ENCODE results near the gene NFYC. TPM values are rescaled to one million over a fixed set of nuclear protein-coding genes. Genes with fewer than 3 reads are reported as not detected.

NFYC gene
- total and polyA plus RNA-seq, 2 of the 8 experiments (the other 6 are each of a cell fraction or from before 2014, with no cell fraction given), result 54.1 to 124 TPM

DNA sequence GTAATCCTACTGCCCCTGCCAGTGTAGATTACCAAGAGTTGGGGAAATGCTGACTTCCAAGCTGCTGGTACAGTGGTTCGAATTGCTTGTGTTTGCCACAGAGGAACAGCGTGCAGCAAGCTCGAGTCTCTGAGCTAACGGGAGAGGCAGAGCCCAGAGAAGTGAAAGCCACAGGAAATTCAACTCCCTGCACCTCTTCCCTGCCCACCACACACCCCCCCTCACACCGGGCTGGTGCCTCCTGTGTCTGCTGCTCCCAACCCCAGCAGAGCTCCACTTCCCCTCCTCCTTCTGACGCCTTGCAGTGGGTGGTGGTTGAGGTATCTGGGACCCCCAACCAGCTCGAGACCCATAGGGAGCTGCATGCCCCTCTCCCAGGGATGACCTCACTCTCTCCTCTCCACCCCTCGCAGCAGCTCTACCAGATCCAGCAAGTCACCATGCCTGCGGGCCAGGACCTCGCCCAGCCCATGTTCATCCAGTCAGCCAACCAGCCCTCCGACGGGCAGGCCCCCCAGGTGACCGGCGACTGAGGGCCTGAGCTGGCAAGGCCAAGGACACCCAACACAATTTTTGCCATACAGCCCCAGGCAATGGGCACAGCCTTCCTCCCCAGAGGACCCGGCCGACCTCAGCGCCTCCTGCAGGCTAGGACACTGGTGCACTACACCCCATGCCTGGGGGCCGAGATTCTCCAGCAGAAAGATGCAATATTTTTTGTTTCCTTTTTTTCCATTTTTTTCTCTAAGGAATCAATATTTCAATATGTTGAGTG is 79.0 kb downstream of the NFYC start:
- no peak overlapping the region for H3K4me3 ChIP-seq (ENCODE audit: extremely low read depth in 1 of 4, insufficient read depth in 2 of 4, low read depth in 3 of 4, low read length in 4 of 4)
- DNase-seq (ENCODE audit: low read depth in 1 of 2, low spot score in 2 of 2) (peak in 1 of 2 experiments; percentile 58), FAIRE-seq (no peak)
- no peaks in the 10 kb centered on the region; the same call in 1 of the 2 replicates for H3K79me1 ChIP-seq (ENCODE audit: low read depth, low read length)
- H3K9me3 ChIP-seq (ENCODE audit: insufficient read depth in 2 of 2, low read depth in 1 of 2, low read length in 1 of 2), result no peaks in the 10 kb centered on the region
- peaks cover 2 to 3% of the 10 kb centered on the region in 2 experiments for H4K20me1 ChIP-seq (replicated peaks in 1 of 2; ENCODE audit: control insufficient read depth in 1 of 2, insufficient read depth in 2 of 2, low read length in 2 of 2)
- no peak overlapping the region for H2BK120ac ChIP-seq (replicated peaks; ENCODE audit: low read depth, low read length)
- H4K91ac ChIP-seq (replicated peaks; ENCODE audit: insufficient read length, low read length), result no peak overlapping the region
- H3K18ac ChIP-seq (ENCODE audit: extremely low read depth, low read length), result no peak overlapping the region
- 0 out of 2 replicates have a peak overlapping the region, but pooled peaks have one; percentile 10 for H2BK5ac ChIP-seq (ENCODE audit: low read depth, low read length)
- peaks cover 4 to 27% (median 12%) of the 10 kb centered on the region in 4 experiments for H3K4me1 ChIP-seq (replicated peaks in 1 of 4; ENCODE audit: control insufficient read depth in 3 of 4, insufficient read depth in 4 of 4, low read length in 3 of 4)
- H3K14ac ChIP-seq (ENCODE audit: insufficient read length), result no peak overlapping the region
- H2AK5ac ChIP-seq (ENCODE audit: low read depth, low read length), result no peak overlapping the region
- H3K23ac ChIP-seq (ENCODE audit: insufficient read length), result no peak overlapping the region
- H3K23me2 ChIP-seq (ENCODE audit: low read depth, low read length), result no peaks in the 10 kb centered on the region
- no peak overlapping the region for H2BK20ac ChIP-seq (ENCODE audit: low read length)
- H3K36me3 ChIP-seq (ENCODE audit: control insufficient read depth in 2 of 4, insufficient read depth in 4 of 4, low read length in 3 of 4), result peaks cover 20 to 50% (median 36%) of the 10 kb centered on the region in 4 experiments
- no peak overlapping the region for H3K9ac ChIP-seq (replicated peaks in 1 of 4; ENCODE audit: extremely low read depth in 1 of 4, low read depth in 3 of 4, low read length in 3 of 4)
- peak overlapping the region; percentile 59; the same call in 1 of the 2 replicates for H4K8ac ChIP-seq (ENCODE audit: extremely low read depth, insufficient read depth, low read length)
- no peaks in the 10 kb centered on the region for H3K79me2 ChIP-seq (ENCODE audit: control insufficient read depth in 1 of 2, insufficient read depth in 2 of 2, low read length in 2 of 2)
- H4K5ac ChIP-seq (ENCODE audit: insufficient read length, low read depth, low read length), result no peak overlapping the region
- no peaks in the 10 kb centered on the region for H3K27me3 ChIP-seq (replicated peaks in 1 of 4; ENCODE audit: control insufficient read depth in 3 of 4, extremely low read depth in 1 of 4, insufficient read depth in 3 of 4, low read length in 3 of 4)
- H2BK15ac ChIP-seq (ENCODE audit: low read length), result no peak overlapping the region
- ChIA-PET POLR2A (ENCODE audit: partially characterized antibody) (interaction anchor here (0.7 to 5.4 kb wide), 5 partner anchors 11 to 101 kb away, joined by 3 to 22 read pairs (median 14); partner anchors contain the start of gene NFYC), CTCF (ENCODE audit: partially characterized antibody) (interaction anchor here (0.5 to 14.3 kb wide), 27 partner anchors 11 to 698 kb away, joined by 3 to 325 read pairs (median 5); no protein-coding TSS in a partner anchor)
- H3K4ac ChIP-seq (replicated peaks; ENCODE audit: insufficient read length, low read depth, low read length), result no peak overlapping the region
- WGBS, 2 experiments (ENCODE audit: extremely low coverage in 1 of 2, insufficient coverage in 1 of 2, insufficient read length in 1 of 2, insufficient replicate concordance in 2 of 2, low coverage in 1 of 2, low lambda C conversion rate in 2 of 2, missing lambda C conversion rate in 1 of 2), result 84% methylated on average over 18 of the region's 18 CpGs; no CpG with 5 or more reads in 1 of the 2 experiments
- no peak overlapping the region for H3K56ac ChIP-seq (replicated peaks; ENCODE audit: insufficient read length, low read depth, low read length)
- no peak overlapping the region for H3K4me2 ChIP-seq (ENCODE audit: insufficient read depth in 1 of 2, low read depth in 2 of 2, low read length in 2 of 2)
- TF ChIP-seq CTCF (IDR thresholded peaks at IDR 0.05; ENCODE audit: control extremely low read depth in 1 of 3, insufficient read depth in 1 of 3, low read depth in 1 of 3, low read length in 3 of 3) (peak; percentile 37 to 72 (median 57)), SRF (IDR thresholded peaks at IDR 0.05; ENCODE audit: low read depth, low read length) (no peak), RAD21 (IDR thresholded peaks at IDR 0.05 in 1 of 2, conservative IDR thresholded peaks at IDR 0.05 in 1 of 2; ENCODE audit: low read depth in 2 of 2, low read length in 2 of 2) (peak; percentile 22 to 25; a peak in 2 of 4 replicates), TBP (IDR thresholded peaks at IDR 0.05; ENCODE audit: low read depth, low read length) (no peak)
- TF ChIP-seq, protein P1, sequence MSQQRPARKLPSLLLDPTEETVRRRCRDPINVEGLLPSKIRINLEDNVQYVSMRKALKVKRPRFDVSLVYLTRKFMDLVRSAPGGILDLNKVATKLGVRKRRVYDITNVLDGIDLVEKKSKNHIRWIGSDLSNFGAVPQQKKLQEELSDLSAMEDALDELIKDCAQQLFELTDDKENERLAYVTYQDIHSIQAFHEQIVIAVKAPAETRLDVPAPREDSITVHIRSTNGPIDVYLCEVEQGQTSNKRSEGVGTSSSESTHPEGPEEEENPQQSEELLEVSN (IDR thresholded peaks at IDR 0.05), result no peak
- H2AFZ ChIP-seq (ENCODE audit: low read length), result no peak overlapping the region
- H2BK12ac ChIP-seq (ENCODE audit: low read depth, low read length), result no peak overlapping the region
- no peak overlapping the region for H3K27ac ChIP-seq (ENCODE audit: low read depth, low read length)
